WTC11 (cell line): ENCODE results near the gene MRAS. TPM values are rescaled to one million over a fixed set of nuclear protein-coding genes. Genes with fewer than 3 reads are reported as not detected.

ENCODE experiments used
- ATAC-seq: fragments of 200-7000 bp; cut with Tn5 transposase; 2 replicates; pipeline ENCODE4 v1.10.0; 2021; ENCODE audit warnings: mild to moderate bottlenecking, moderate library complexity
- CTCF ChIA-PET: fragments of 300-600 bp; sonication (Branson Sonifier 250); formaldehyde crosslinking; loops from one replicate; lab custom pipeline; 2021; ENCODE audit warnings: antibody characterized with exemption; lab: Charles Lee
- POLR2A ChIA-PET: fragments of 350-600 bp; sonication (Branson Sonifier 250); formaldehyde crosslinking; loops from one replicate; lab custom pipeline; 2021; ENCODE audit warnings: antibody characterized with exemption; lab: Charles Lee
- DNase-seq: peaks from one replicate; pipeline ENCODE4 v3.0.0; 2021; ENCODE audit warnings: low spot score
- H3K27ac Mint-ChIP-seq: 2 replicates; pipeline ENCODE4 v1.8.0; 2021; ENCODE audit warnings: mixed read lengths
- H3K27me3 Mint-ChIP-seq: 2 replicates; pipeline ENCODE4 v1.8.0; 2021; ENCODE audit warnings: low read depth, mild to moderate bottlenecking, moderate library complexity, mixed read lengths
- H3K36me3 Mint-ChIP-seq: 2 replicates; pipeline ENCODE4 v1.8.0; 2021; ENCODE audit warnings: mixed read lengths
- H3K4me1 Mint-ChIP-seq: 2 replicates; pipeline ENCODE4 v1.8.0; 2022; ENCODE audit warnings: mixed read lengths
- H3K4me3 Mint-ChIP-seq: 2 replicates; pipeline ENCODE4 v1.8.0; 2021; ENCODE audit warnings: mild to moderate bottlenecking, moderate library complexity, mixed read lengths
- H3K9me3 Mint-ChIP-seq: 2 replicates; pipeline ENCODE4 v1.8.0; 2021; ENCODE audit warnings: mixed read lengths
- AFF4 ChIP-seq: sonication (generic); formaldehyde crosslinking; IDR thresholded peaks from 2 replicates; pipeline ENCODE4 v1.8.1; 2023; ENCODE audit warnings: mild to moderate bottlenecking, missing genetic modification reagents, borderline replicate concordance
- ATF2 ChIP-seq: sonication (generic); formaldehyde crosslinking; IDR thresholded peaks from 2 replicates; pipeline ENCODE4 v1.8.1; 2022; ENCODE audit warnings: low read depth, missing genetic modification reagents, borderline replicate concordance
- FOXJ3 ChIP-seq: sonication (generic); formaldehyde crosslinking; IDR thresholded peaks from 2 replicates; pipeline ENCODE4 v1.9.0; 2021; ENCODE audit warnings: missing genetic modification reagents, mild to moderate bottlenecking, borderline replicate concordance
- FOXK1 ChIP-seq: sonication (generic); formaldehyde crosslinking; IDR thresholded peaks from 2 replicates; pipeline ENCODE4 v1.8.0; 2022; ENCODE audit warnings: mild to moderate bottlenecking, moderate library complexity, missing genetic modification reagents
- IRF2 ChIP-seq: sonication (generic); formaldehyde crosslinking; IDR thresholded peaks from 2 replicates; pipeline ENCODE4 v1.8.0; 2022; ENCODE audit warnings: low read depth, missing genetic modification reagents, borderline replicate concordance
- JUN ChIP-seq: sonication (generic); formaldehyde crosslinking; IDR thresholded peaks from 2 replicates; pipeline ENCODE4 v1.8.0; 2023; ENCODE audit warnings: mild to moderate bottlenecking, missing genetic modification reagents
- NFATC4 ChIP-seq: fragments of 250-450 bp; sonication (Bioruptor Pico); IDR thresholded peaks from 2 replicates; pipeline ENCODE4 v1.9.0; 2021; ENCODE audit warnings: mild to moderate bottlenecking
- NR3C1 ChIP-seq: sonication (generic); formaldehyde crosslinking; conservative IDR thresholded peaks from 2 replicates; pipeline ENCODE4 v1.8.1; 2023; ENCODE audit warnings: low read depth, mild to moderate bottlenecking, missing genetic modification reagents
- RELA ChIP-seq: sonication (generic); formaldehyde crosslinking; IDR thresholded peaks from 2 replicates; pipeline ENCODE4 v1.8.1; 2022; ENCODE audit warnings: missing genetic modification reagents, mild to moderate bottlenecking, borderline replicate concordance
- TCF7 ChIP-seq: sonication (generic); formaldehyde crosslinking; IDR thresholded peaks from 2 replicates; pipeline ENCODE4 v1.8.0; 2022; ENCODE audit warnings: mild to moderate bottlenecking, low read depth, missing genetic modification reagents, moderate library complexity
- TEAD1 ChIP-seq: sonication (generic); formaldehyde crosslinking; IDR thresholded peaks from 2 replicates; pipeline ENCODE4 v1.8.0; 2022; ENCODE audit warnings: mild to moderate bottlenecking, missing genetic modification reagents
- ZBTB21 ChIP-seq: sonication (generic); formaldehyde crosslinking; IDR thresholded peaks from 2 replicates; pipeline ENCODE4 v1.8.1; 2023; ENCODE audit warnings: mild to moderate bottlenecking, missing genetic modification reagents, borderline replicate concordance
- ZBTB43 ChIP-seq: sonication (generic); formaldehyde crosslinking; IDR thresholded peaks from 2 replicates; pipeline ENCODE4 v1.8.1; 2023; ENCODE audit warnings: mild to moderate bottlenecking, missing genetic modification reagents
- ZNF138 ChIP-seq: sonication (generic); formaldehyde crosslinking; conservative IDR thresholded peaks from 2 replicates; pipeline ENCODE4 v1.8.1; 2022; ENCODE audit warnings: mild to moderate bottlenecking, moderate library complexity, missing genetic modification reagents
- ZNF263 ChIP-seq: sonication (generic); formaldehyde crosslinking; IDR thresholded peaks from 2 replicates; pipeline ENCODE4 v1.8.1; 2022; ENCODE audit warnings: low read depth, mild to moderate bottlenecking, moderate library complexity, missing genetic modification reagents
- ZNF396 ChIP-seq: fragments of 250-450 bp; sonication (Bioruptor Pico); IDR thresholded peaks from 2 replicates; pipeline ENCODE4 v1.8.0; 2021; ENCODE audit warnings: mild to moderate bottlenecking, moderate library complexity, borderline replicate concordance
- ZNF423 ChIP-seq: fragments of 250-450 bp; sonication (Bioruptor Pico); IDR thresholded peaks from 2 replicates; pipeline ENCODE4 v2.1.2; 2022; ENCODE audit warnings: mild to moderate bottlenecking, moderate library complexity
- ZNF512 ChIP-seq: sonication (generic); formaldehyde crosslinking; IDR thresholded peaks from 2 replicates; pipeline ENCODE4 v1.8.1; 2022; ENCODE audit warnings: missing genetic modification reagents, borderline replicate concordance
- total RNA-seq: library from RNA; stranded (reverse); gene quantifications from 3 replicates; pipeline ENCODE4 v1.2.3, GENCODE V29; 2021

The MRAS gene
- total RNA-seq, 1 experiment from 2014 or later, result 14.8 TPM

GRCh38 chr3:138434276-138434874 lies 86.0 kb downstream of the MRAS start, which contains the start of gene ESYT3 (continued):
- TF ChIP-seq ZNF396 (CRISPR knock-in tag) (no peak), RELA (CRISPR knock-in tag) (0 out of 2 replicates have a peak, but pooled peaks have one; percentile 36), FOXK1 (CRISPR knock-in tag) (peak; percentile 89), ZBTB21 (CRISPR knock-in tag) (peak; percentile 90), TCF7 (CRISPR knock-in tag) (no peak), TEAD1 (peak; percentile 97), AFF4 (CRISPR knock-in tag) (no peak), NFATC4 (no peak), ZNF423 (CRISPR knock-in tag) (no peak), FOXJ3 (CRISPR knock-in tag) (0 out of 2 replicates have a peak, but pooled peaks have one; percentile 88), ZNF512 (CRISPR knock-in tag) (no peak), NR3C1 (CRISPR knock-in tag) (0 out of 2 replicates have a peak, but pooled peaks have one; percentile 42), ZNF263 (CRISPR knock-in tag) (peak; percentile 64; the same call in 1 of the 2 replicates)

GRCh38 chr3:138434875-138435772 lies 86.7 kb downstream of the MRAS start:
- TF ChIP-seq ATF2 (CRISPR knock-in tag) (0 out of 2 replicates have a peak, but pooled peaks have one; percentile 9), RELA (CRISPR knock-in tag) (0 out of 2 replicates have a peak, but pooled peaks have one; percentile 1), ZBTB43 (0 out of 2 replicates have a peak, but pooled peaks have one; percentile 50), JUN (no peak), ZNF138 (CRISPR knock-in tag) (no peak; the same call in 1 of the 2 replicates), ZNF423 (CRISPR knock-in tag) (peak; percentile 4; the same call in 1 of the 2 replicates), IRF2 (CRISPR knock-in tag) (0 out of 2 replicates have a peak, but pooled peaks have one; percentile 15)
- TF ChIP-seq, all 79 proteins: peak for 5
- CTCF ChIA-PET, result interaction anchor here (0.6 to 2.6 kb wide), 20 partner anchors 8 to 501 kb away, joined by 3 to 37 read pairs (median 6); partner anchors contain the start of genes CEP70 and DZIP1L
- DNase-seq, result peak; percentile 54

More at GRCh38 chr3:138434875-138435772, 86.7 kb downstream of the MRAS start:
- POLR2A ChIA-PET, result interaction anchor here (0.5 to 1.7 kb wide), 5 partner anchors 18 to 488 kb away, joined by 3 to 4 read pairs (median 3); partner anchors contain the start of genes ARMC8 and MRAS
- Mint-ChIP-seq H3K9me3 (no peaks in the 10 kb centered on the region; the same call in 1 of the 2 replicates), H3K27me3 (peaks cover 68% of the 10 kb centered on the region), H3K27ac (no peak overlapping the region), H3K4me3 (peak overlapping the region; percentile 71), H3K36me3 (peaks cover 2% of the 10 kb centered on the region; the same call in 1 of the 2 replicates), H3K4me1 (peaks cover 9% of the 10 kb centered on the region)
- ATAC-seq, result peak; percentile 54
